Esophagus squamous epithelium (tissue), 5 donors: ENCODE results near the gene NET1. TPM values are rescaled to one million over a fixed set of nuclear protein-coding genes. Genes with fewer than 3 reads are reported as not detected.
"Not testable (repeated sequence)": the region's sequence is repeated elsewhere in the genome, so short reads cannot be mapped to it uniquely, and the experiment has no call there.

Experiments
- DNase-seq: peaks from one replicate; lab custom pipeline; 2025; lab: John Stamatoyannopoulos, UW
- H3K27ac ChIP-seq, 4 donors: fragments of 200-600 bp; sonication (generic); one replicate each; pipeline ENCODE4 v1.5.1; 2016 to 2019; ENCODE audit warnings: mild to moderate bottlenecking in 1 of 4
- H3K27me3 ChIP-seq, 4 donors: fragments of 200-600 bp; sonication (generic); 1 replicate in 3 of 4; 2 replicates in 1 of 4; pipeline versions ENCODE4 v1.5.1 to v1.6.0; 2017 to 2021; ENCODE audit warnings: antibody characterized with exemption in 1 of 4
- H3K36me3 ChIP-seq, 3 donors: fragments of 200-600 bp; sonication (generic); one replicate each; pipeline ENCODE4 v1.5.1; 2016 to 2019
- H3K4me1 ChIP-seq, 3 donors: fragments of 200-600 bp; sonication (generic); one replicate each; pipeline ENCODE4 v1.5.1; 2017 to 2019
- H3K4me3 ChIP-seq, 4 donors: fragments of 200-600 bp; sonication (generic); 1 replicate in 3 of 4; 2 replicates in 1 of 4; pipeline ENCODE4 v1.5.1; 2016 to 2019; ENCODE audit warnings: mild to moderate bottlenecking in 2 of 4, moderate library complexity in 1 of 4
- H3K9me3 ChIP-seq, 3 donors: fragments of 200-600 bp; sonication (generic); one replicate each; pipeline ENCODE4 v1.5.1; 2016 to 2019
- POLR2A ChIP-seq, 4 donors: fragments of 450-650 bp; IDR thresholded peaks; one replicate each; pipeline ENCODE4 v1.6.1; 2017; ENCODE audit warnings: antibody characterized with exemption in 4 of 4, mild to moderate bottlenecking in 4 of 4, moderate library complexity in 3 of 4
- whole genome bisulfite sequencing, 2 donors: methylation state at CpG; one replicate each; pipeline ENCODE4 v1.1.5; 2018; 5-methylcytosine and 5-hydroxymethylcytosine counted together
- intact Hi-C: fragments of 100-400 bp; cut with DNase I; formaldehyde crosslinking; loops from one replicate; pipeline ENCODE4 v1.15.0; 2022
- total RNA-seq, 4 donors: library from RNA; depleted of rRNA; stranded (reverse); fragments of >200 nt; gene quantifications; one replicate each; pipeline ENCODE4 v1.1.0, GENCODE V29; 2016
- TF ChIP-seq, protein P1 (sequence below), 6 experiments: fragments of 450-650 bp in 4 of 6; fragments of 200-600 bp in 2 of 6; sonication (generic) in 2 of 6; IDR thresholded peaks; one replicate each; pipeline ENCODE4 v1.5.1; 2016 to 2019; ENCODE audit warnings: antibody characterized with exemption in 6 of 6, mild to moderate bottlenecking in 4 of 6, moderate library complexity in 4 of 6
- donor health status: DM: yes; HTN: yes; CAD: no.

The NET1 gene
- total RNA-seq, 4 donors from 2014 or later, result 77.8 to 170 (median 107) TPM

DNA sequence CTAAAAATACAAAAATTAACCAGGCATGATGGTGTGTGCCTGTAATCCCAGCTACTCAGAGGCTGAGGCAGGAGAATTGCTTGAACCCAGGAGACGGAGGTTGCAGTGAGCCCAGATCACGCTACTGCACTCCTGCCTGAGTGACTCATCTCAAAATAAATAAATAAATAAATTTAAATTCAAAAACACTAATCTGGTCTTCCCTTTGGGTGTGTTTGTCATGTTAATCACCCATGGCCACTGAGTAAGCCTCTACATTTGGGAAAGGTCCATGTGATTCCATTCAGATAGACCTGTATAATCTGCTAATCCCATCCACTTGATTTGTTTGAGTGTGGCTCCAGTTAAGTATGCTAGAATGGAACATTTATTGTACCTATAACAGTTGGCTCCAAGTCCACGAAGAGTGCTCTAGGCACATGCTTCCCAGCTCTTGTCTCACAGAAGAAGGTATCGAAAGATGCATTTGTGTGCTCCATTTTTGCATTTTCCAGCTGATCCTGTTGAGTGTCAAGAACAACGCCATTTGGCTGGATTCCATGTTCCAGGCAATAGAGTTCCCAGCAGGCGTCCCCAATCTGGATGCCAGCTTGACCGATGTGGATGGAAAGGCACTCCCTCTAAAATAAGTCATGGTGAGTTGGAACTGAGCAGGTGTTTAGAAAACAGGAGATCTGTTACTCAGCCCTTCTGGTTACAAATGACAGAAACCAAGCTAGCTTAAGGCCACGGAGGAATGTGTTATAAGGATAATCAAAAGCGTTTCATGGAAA lies 11.7 kb upstream of the NET1 start:
- TF ChIP-seq POLR2A (IDR thresholded peaks at IDR 0.05), result no peak
- TF ChIP-seq, protein P1, sequence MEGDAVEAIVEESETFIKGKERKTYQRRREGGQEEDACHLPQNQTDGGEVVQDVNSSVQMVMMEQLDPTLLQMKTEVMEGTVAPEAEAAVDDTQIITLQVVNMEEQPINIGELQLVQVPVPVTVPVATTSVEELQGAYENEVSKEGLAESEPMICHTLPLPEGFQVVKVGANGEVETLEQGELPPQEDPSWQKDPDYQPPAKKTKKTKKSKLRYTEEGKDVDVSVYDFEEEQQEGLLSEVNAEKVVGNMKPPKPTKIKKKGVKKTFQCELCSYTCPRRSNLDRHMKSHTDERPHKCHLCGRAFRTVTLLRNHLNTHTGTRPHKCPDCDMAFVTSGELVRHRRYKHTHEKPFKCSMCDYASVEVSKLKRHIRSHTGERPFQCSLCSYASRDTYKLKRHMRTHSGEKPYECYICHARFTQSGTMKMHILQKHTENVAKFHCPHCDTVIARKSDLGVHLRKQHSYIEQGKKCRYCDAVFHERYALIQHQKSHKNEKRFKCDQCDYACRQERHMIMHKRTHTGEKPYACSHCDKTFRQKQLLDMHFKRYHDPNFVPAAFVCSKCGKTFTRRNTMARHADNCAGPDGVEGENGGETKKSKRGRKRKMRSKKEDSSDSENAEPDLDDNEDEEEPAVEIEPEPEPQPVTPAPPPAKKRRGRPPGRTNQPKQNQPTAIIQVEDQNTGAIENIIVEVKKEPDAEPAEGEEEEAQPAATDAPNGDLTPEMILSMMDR (IDR thresholded peaks at IDR 0.05), result no peak
- Histone ChIP-seq H3K4me3 (no peak overlapping the region), H3K36me3 (no peaks in the 10 kb centered on the region), H3K27me3 (peaks cover 0 to 5% (median 0%) of the 10 kb centered on the region in 4 donors), H3K4me1 (peaks cover 0 to 10% (median 0%) of the 10 kb centered on the region in 3 donors), H3K9me3 (no peaks in the 10 kb centered on the region), H3K27ac (no peak overlapping the region)
- 78 to 84% methylated on average over 9 of the region's 9 CpGs for WGBS, 2 donors
- DNase-seq, result no peak
- intact Hi-C loops, result no loop called here

DNA sequence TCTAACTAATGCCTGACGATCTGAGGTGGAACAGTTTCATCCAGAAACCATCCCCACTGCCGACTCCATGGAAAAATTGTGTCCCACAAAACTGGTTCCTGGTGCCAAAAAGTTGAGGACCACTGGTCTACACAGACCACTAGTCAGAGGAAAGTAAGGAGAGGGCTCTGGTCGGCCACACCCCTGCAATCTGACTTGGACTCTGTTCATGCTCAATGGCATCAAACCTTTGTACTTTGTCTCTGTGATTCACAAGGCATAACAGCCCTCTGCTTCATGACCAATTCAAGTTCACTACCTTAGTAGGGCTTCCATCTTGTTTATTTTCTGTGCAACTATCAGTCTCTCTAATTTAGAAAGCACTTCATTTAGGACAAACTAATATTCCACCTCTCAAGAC lies 9.6 kb upstream of the NET1 start:
- H3K4me1 ChIP-seq, result peaks cover 0 to 10% (median 0%) of the 10 kb centered on the region in 3 donors
- intact Hi-C loops, result no loop called here
- no peak overlapping the region for H3K27ac ChIP-seq
- no peaks in the 10 kb centered on the region for H3K9me3 ChIP-seq
- H3K36me3 ChIP-seq, result no peaks in the 10 kb centered on the region
- 74 to 84% methylated on average over 3 of the region's 3 CpGs for WGBS, 2 donors
- no peak for DNase-seq
- H3K4me3 ChIP-seq, result no peak overlapping the region
- peaks cover 0 to 2% (median 0%) of the 10 kb centered on the region in 4 donors for H3K27me3 ChIP-seq
- TF ChIP-seq POLR2A (IDR thresholded peaks at IDR 0.05), result no peak
- TF ChIP-seq, protein P1 (IDR thresholded peaks at IDR 0.05), result no peak

DNA sequence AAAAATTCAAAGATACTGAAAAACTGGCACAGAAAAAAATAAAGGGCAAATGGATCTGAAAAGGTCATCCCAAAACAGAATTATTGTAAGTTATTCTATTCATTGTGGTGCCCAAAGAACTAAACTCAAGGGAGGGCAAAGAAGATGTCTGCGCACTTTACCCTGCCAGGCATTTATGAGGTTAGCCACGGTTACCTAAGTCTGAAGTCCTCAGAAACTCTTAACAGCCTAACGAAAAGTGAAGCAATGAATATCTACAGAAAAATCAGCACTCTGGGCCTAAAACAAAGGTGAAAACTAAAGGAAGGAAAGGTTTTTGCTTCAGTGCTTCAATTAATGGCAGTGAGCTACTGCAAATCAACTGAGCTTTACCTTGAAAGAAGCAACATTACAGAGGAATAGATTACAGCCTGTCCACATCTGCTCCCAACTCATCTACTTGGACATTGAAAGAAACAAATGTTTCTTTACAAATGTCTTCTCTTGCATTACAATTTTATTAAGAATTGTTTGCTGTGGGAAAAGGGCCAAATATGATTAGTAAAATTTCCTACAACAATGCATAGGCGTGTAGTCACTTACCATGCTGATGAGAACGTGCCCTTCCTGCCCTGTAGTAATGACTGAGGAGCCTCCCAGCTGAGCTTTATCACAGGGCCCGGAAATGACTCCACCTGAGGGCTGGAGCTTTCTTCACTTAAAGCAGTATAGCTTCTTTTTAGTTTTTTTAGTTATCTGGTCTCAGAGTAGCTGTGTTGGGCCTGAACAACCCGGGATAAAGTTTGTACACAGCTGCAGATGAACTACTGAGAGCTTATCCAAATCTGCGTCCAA lies 7.9 kb upstream of the NET1 start, which contains the start of gene TUBAL3:
TSS of gene TUBAL3 (minus strand) at position 621 of the 834 bp plus-strand sequence. CDS start at position 585, 36 bp downstream.
- peaks cover 0 to 10% (median 0%) of the 10 kb centered on the region in 3 donors for H3K4me1 ChIP-seq
- DNase-seq, result no peak
- WGBS, 2 donors, result 54 to 67% methylated on average over 8 of the region's 8 CpGs
- peak within 1 kb of the TSS in 2 of 4 donors; percentile 33 to 59 for H3K27ac ChIP-seq
- H3K4me3 ChIP-seq, result no peak within 1 kb of the TSS
- H3K27me3 ChIP-seq, result peaks cover 0 to 2% (median 0%) of the 10 kb centered on the region in 4 donors
- TF ChIP-seq, protein P1 (IDR thresholded peaks at IDR 0.05), result no peak
- no peak for TF ChIP-seq POLR2A (IDR thresholded peaks at IDR 0.05)
- intact Hi-C loops, result no loop called here
- H3K9me3 ChIP-seq, result no peaks in the 10 kb centered on the region
- no peaks in the 10 kb centered on the region for H3K36me3 ChIP-seq

DNA sequence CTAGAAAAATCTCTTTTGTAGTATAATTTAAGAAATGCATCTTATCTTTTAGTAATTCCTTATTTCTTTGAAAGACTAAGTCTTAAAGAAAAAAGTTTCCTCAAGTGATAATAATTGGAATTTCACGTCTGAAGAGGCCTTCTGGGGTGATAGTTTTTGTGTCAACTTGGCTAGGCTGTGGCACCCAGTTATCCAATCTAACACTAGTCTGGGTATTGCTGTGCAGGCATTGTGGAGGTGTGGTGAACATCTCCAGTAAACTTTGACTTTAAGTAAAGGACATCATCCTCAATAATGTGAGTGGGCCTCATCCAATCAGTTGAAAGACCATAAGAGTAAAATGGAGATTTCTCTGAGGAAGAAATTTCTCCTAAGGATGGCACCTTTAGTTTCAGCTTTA lies 5.4 kb upstream of the NET1 start:
- H3K4me1 ChIP-seq, result peaks cover 0 to 11% (median 0%) of the 10 kb centered on the region in 3 donors
- no peak for DNase-seq
- no peaks in the 10 kb centered on the region for H3K36me3 ChIP-seq
- H3K27me3 ChIP-seq, result peaks cover 0 to 13% (median 0%) of the 10 kb centered on the region in 4 donors
- no peak for TF ChIP-seq POLR2A (IDR thresholded peaks at IDR 0.05)
- TF ChIP-seq, protein P1 (IDR thresholded peaks at IDR 0.05), result no peak
- WGBS, 2 donors, result 59 to 79% methylated on average over 1 of the region's 1 CpG
- H3K9me3 ChIP-seq, result no peaks in the 10 kb centered on the region
- H3K4me3 ChIP-seq, result no peak overlapping the region
- intact Hi-C loops, result no loop called here
- H3K27ac ChIP-seq, result no peak overlapping the region

DNA sequence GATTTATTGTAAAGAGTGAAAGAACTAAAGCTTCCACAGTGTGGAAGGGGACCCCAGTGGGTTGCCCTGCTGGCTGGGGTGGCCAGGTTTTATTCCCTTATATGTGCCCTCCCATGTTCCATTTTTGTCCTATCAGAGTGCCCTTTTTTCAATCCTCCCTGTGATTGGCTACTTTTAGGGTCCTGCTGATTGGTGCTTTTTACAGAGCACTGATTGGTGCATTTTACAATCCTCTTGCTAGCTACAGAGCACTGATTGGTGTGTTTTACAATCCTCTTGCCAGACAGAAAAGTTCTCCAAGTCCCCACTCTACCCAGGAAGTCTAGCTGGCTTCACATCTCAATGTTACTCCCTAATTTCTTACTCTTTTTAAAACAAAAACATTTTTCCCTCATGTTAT lies 1.6 kb upstream of the NET1 start:
- DNase-seq, result not testable (repeated sequence)

More for the DNA sequence above, 1.6 kb upstream of the NET1 start:
- H3K36me3 ChIP-seq, H3K4me3 ChIP-seq, H3K9me3 ChIP-seq, intact Hi-C loops, H3K27ac ChIP-seq: not testable (repeated sequence)
- peaks cover 0 to 13% (median 0%) of the 10 kb centered on the region in 4 donors for H3K27me3 ChIP-seq
- H3K4me1 ChIP-seq, result peaks cover 0 to 17% (median 0%) of the 10 kb centered on the region in 3 donors
